A172 (cell line): ENCODE data around the gene NID2. TPM values are rescaled to one million over a fixed set of nuclear protein-coding genes. Genes with fewer than 3 reads are reported as not detected.

ENCODE experiments used
- DNase-seq: peaks from one replicate; pipeline ENCODE4 v3.0.0-alpha.2; 2015; ENCODE audit warnings: low spot score
- total RNA-seq: library from RNA; depleted of rRNA; stranded (reverse); fragments of >200 nt; shearing (Covaris generic); gene quantifications from 2 replicates; pipeline ENCODE4 v1.2.3, GENCODE V29; 2014

Gene NID2
- total RNA-seq, 1 experiment from 2014 or later: not detected

- no peak for DNase-seq
These were observed 10.5 kb downstream of the NID2 start for GRCh38 chr14:52058341-52058740.

DNA sequence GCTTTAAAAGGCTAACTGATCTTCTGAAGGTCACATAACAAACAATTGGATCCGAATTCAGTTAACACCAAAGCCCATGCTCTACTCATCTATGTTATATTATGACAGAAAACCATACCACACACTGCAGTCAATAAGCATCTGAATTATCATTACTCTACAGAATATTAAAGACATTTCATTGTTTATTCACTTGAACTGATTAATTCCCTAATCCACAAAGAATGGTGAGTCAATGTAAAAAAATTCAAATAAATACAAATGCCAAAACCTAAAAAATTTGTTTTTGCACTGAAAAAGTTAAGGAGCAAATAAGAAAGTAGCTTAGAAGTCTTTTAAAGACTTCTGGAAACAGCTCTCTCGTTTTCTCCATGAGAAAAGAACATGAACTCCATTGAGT is 13.7 kb downstream of the NID2 start:
- DNase-seq: no peak

DNA sequence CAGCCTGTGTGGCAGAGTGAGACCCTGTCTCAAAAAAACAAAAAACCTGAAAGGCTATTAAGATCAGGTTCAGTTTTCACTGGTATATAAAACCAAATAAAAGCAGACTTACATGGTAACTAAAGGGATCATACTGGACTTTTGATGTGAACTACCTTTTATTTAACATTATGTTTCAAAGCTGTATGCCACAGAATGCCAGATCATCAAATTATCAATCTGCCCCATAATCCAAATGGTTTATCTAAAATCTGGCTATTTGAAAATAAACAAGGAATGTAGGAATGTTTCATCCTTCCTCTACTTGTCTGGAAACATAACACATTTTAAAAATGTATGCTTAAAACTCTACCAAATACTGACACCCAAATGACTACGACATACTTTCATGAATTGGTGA is 14.2 kb downstream of the NID2 start:
- DNase-seq: no peak

GRCh38 chr14:52053044-52053443 is 15.8 kb downstream of the NID2 start:
- DNase-seq: no peak

GRCh38 chr14:52052288-52052943 is 16.4 kb downstream of the NID2 start:
- no peak for DNase-seq

DNA sequence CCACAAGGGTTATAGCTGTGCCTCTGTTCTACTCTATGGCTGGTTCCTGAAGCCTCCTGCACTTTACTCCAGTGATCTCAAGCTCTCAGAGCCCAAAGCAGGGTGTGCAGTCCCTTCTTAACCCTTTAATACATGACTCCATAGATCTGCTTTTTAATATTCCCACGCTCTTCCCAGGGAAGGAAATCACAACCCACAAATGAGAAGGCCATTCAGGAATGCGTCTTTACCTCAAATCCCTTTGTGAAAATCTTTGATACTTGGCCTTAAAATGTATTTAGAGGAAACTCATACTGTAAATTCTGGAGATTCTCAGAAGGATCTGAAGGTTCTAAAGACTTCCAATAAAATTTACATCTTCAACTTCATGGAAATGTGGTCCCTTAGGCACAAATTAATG is 17.0 kb downstream of the NID2 start:
- DNase-seq: no peak

GRCh38 chr14:52051251-52051650 is 17.6 kb downstream of the NID2 start:
- DNase-seq: no peak

DNA sequence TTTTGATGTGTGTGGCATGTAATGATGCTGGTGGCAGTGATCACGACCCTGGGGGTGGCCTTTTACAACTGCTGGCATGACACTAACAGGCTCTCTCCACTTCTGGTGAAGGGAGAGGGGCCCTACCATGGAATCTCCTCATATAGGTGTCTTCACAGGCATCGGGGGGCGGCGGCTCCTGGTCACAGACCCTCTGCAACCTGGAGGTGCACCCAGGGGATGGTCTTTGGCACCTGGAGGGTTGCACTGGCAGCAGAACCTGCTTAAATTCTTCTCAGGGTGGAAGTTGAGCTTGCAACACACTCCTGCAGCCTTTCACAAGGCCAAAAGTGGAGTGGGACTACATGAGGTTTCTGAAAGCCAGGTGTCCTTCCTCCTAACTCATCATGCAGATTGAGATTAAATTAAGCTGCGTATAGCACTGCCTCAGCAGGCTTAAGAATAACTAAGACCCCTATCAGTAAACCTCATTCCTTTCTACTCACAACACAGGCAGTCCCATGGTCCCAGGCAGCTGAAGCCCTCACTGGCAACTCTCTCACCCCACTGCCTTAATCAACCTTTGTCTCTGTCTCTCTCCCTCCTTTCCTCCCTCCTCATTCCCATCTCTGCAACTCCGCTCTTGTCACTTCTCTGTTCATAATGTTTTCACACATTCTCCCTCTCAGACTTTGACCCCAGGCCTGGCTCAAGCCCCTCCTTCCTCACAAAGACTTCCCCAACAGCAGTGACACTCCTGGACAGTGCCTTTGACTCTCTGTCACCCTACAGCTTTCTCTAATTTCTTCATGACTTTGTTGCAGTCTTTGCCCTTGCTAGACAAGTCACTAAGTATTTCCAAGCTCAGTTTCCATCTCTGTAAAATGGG is 18.9 kb downstream of the NID2 start:
- DNase-seq: no peak

DNA sequence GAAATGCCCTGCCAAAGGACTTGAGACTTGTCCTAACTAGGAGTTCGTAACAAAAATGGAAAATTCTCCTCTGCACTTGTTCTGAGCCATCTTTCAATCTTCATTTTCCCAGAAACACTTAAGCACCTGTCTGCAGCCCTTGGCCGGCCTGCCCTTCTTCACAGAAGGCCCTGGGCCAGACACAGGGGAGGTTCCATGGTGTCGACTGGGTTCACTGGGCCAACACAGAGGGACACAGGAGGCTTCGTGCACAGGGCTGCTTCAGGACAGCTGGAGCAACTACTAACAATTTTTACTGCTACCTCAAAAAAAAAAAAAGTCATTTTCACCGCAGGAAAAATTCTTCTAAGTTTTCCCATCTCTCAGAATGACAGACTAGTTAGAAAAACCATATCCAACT is 19.6 kb downstream of the NID2 start:
- DNase-seq: no peak

GRCh38 chr14:52048641-52049204 is 20.1 kb downstream of the NID2 start:
- DNase-seq: peak; percentile 27

DNA sequence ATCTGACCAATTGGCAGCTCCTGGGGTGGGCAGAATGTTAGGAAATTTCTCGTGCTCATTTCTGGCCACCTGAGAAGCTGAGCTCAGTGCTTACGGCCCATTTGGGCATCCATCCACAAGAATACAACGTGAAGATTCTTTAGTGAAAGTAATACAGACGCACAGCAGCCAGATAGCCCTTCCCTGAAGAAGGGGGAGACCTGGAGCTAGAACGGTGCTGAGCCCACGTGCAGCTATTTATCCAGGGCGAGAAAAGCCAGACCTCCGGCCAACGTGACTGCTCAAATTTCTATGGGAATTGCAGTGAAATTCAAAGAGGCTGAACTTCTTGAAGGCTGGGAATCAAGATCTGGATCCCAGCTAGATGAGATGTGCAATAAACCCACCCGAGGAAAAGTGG is 20.7 kb downstream of the NID2 start:
- DNase-seq: no peak

DNA sequence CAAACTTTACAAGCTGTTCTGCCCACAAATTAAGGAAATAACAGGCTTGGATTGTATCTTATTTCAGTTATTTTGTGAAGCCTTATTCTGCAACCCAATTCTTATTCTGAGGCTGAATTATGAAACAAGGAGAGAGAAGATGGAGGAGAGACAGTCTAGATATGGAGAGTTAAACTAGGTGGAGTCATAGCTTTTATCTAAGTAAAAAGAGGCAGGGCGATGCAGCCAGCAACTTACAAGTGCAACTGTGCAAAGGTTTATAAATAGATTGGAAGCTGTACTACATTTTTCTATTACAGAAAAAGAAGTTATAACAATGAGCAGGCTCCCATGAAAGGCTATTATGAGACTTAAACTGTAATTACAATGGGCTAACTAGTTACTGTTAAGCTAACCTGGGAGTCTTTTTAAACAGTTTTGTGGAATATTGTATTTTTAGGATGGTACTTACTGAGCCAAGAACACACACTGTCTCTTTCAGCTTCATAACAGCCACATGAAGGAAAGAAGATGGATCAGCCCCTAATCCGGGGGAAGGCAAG is 22.4 kb downstream of the NID2 start:
- DNase-seq: no peak

GRCh38 chr14:52044791-52045522 is 23.9 kb downstream of the NID2 start:
- peak; percentile 71 for DNase-seq

- no peak for DNase-seq
These were observed 25.2 kb downstream of the NID2 start for GRCh38 chr14:52043690-52044089.

DNA sequence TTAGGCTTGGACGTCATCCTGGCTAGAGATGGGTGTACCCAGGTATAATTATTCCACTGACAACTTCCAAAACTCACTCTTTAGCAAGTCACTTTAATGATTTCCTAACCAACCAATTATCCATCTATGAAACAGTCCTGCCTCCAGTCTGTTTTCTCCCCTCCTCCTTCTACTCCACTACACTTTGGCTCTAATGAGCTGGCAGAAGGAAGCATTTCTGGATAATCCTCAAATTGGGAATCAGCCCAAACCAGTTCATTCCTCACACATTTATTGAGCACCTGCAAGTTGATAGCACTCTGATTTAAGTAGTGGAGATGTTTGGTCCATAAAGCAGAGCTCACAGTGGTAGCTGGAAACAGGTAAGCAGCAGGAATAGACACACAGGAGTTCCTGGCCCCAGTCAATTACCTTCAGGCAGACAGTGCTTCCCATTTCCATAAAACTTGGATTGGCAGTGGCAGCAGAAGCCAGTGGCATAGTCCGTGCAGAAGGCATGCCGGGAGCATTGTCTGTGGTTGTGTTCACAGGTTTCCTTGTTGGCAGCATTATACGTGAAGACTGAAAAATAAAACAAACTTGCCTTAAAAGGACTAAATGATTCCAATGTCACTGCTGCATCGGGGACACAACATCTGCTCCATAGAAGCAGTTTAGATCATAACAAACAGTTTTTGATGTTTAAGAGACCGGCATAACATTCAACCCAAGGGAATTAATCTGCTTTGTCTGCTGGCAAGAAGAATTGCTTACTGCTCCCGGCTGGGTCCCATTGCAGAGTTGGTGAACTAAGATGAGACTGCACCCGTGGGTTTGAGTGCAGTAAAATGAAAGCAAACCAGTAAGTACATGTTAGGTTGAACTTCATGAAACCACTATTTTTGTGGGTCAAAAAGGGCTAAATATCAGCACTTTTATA is 26.2 kb downstream of the NID2 start:
- DNase-seq: no peak

DNA sequence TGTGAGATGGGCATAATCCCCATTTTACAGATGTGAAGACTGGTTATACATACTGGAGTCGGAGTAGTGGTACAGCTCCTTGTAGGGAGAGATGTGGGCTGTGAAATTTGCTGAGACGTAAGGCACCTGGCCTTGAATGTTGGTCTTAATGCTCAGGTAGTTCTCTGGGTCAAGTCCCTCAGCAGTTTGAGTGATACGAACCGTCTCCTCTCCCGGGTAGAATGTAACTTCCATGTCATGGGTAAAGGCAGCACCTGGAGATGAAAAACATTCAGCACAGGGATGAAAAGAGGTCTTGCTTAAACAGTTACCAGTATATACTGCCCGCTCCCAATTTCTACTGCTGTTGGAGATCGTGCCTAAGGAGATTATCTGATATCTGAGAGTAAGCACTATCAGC is 28.3 kb downstream of the NID2 start:
- no peak for DNase-seq

DNA sequence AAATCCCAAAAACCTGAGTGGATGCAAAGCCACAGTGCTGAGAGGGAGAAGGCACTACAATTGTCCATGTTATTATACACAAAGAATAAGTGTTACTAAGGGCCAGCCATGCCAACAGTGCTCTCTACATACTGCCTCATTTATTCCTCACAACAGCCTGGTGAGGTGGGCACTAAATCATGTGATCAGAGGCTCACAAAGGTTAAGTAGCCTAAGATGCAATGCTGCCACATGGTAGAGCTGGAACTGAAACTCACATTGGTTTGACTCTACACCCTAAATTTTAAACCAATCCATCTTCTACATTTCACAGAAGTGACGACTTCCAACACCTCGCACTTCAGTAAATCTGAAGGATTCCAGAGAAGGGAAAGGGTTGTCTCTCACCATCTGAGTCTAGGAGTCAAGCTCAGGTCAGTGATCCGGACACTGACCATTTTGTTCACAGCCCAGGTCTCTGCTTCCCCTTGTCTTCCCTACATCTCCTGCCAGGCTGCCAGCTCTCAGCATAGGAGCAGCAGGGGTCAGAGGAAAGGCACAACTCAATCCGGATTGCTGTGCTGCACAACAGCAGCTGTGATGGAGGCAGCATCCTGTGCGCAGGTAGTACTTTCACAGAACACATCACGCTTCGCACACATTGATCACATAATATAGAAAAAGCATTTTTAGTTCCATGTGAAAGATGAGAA is 29.6 kb downstream of the NID2 start:
- no peak for DNase-seq

GRCh38 chr14:52033101-52033642 is 35.7 kb downstream of the NID2 start:
- peak; percentile 73 for DNase-seq

DNA sequence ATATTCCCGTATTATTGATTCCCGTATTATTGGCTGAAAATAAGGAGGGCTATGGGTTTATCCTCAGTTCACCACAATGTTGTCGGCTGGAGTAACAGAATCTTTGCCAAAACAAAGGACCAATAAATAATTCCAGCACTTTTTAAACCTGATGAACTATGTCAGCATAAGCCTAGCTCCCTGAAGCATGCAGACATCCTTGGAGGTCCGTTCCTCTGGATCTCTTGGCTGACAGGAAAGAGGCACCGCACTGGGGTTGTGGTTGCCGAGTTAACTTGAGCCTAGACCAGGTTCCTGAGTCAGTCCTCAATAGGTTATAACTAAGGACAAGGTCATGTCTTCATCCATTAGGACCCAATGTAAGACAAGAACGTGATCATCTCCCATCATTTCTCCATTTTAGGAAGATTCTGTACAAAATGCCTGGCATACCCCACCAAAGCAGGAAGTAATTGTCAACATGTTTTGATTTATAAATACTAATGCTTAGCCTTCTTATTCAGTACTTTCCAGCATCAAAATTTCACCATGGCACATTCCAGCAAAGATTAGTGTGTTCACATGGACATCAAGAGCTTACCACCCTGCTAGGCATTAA is 36.6 kb downstream of the NID2 start:
- no peak for DNase-seq

DNA sequence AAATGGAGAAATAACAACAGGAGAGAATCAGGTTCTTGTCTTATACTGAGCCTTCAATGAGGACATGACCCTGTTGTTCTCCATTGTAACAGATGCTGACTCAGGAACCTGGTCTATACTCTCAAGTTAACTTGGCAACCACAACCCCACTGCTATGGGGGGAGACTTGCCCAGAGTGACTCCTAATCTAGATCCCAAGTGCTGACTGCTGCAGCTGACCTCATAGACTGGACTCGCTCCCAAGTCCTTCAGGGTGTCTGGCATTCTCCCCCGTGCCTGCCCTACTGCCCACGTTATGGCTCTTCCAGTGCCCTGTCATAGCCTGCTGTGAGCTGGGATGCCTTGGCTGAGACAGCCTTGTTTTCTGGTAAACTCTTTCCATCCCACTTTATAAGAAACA is 37.1 kb downstream of the NID2 start:
- no peak for DNase-seq
